Gastroesophageal sphincter (tissue), 4 donors: ENCODE results near the gene MINDY4. TPM values are rescaled to one million over a fixed set of nuclear protein-coding genes. Genes with fewer than 3 reads are reported as not detected.
A peak's percentile ranks its signal among the peaks of the same experiment; 100 is the strongest.

Experiments used
- ATAC-seq: fragments of 150-250 bp; one replicate; pipeline ENCODE4 v1.9.1; 2016; ENCODE audit warnings: mild to moderate bottlenecking, moderate library complexity
- H3K27ac ChIP-seq, 4 donors: fragments of 200-600 bp; sonication (generic) in 3 of 4; 1 replicate in 3 of 4; 2 replicates in 1 of 4; pipeline ENCODE4 v1.5.1; 2016 to 2019
- H3K27me3 ChIP-seq: fragments of 200-600 bp; sonication (generic); one replicate; pipeline ENCODE4 v1.5.1; 2019
- H3K36me3 ChIP-seq, 2 donors: fragments of 200-600 bp; sonication (generic); one replicate each; pipeline ENCODE4 v1.5.1; 2019; ENCODE audit warnings: control low read depth in 1 of 2
- H3K4me1 ChIP-seq, 3 donors: fragments of 200-600 bp; sonication (generic); 1 replicate in 2 of 3; 2 replicates in 1 of 3; pipeline ENCODE4 v1.5.1; 2016 to 2019; ENCODE audit warnings: control low read depth in 2 of 3
- H3K4me3 ChIP-seq, 2 donors: fragments of 200-600 bp; sonication (generic); one replicate each; pipeline ENCODE4 v1.5.1; 2019; ENCODE audit warnings: mild to moderate bottlenecking in 1 of 2, moderate library complexity in 1 of 2
- H3K9me3 ChIP-seq, 3 donors: fragments of 200-600 bp; sonication (generic); one replicate each; pipeline ENCODE4 v1.5.1; 2017 to 2019; ENCODE audit warnings: control low read depth in 2 of 3
- EP300 ChIP-seq: sonication (generic); formaldehyde crosslinking; IDR thresholded peaks from one replicate; pipeline ENCODE4 v1.6.1; 2017; ENCODE audit warnings: antibody characterized with exemption, mild to moderate bottlenecking
- POLR2A ChIP-seq, 2 donors: fragments of 450-650 bp; IDR thresholded peaks; one replicate each; pipeline ENCODE4 v1.6.1; 2017; ENCODE audit warnings: antibody characterized with exemption in 2 of 2, mild to moderate bottlenecking in 2 of 2, moderate library complexity in 1 of 2
- POLR2AphosphoS5 ChIP-seq: sonication (generic); formaldehyde crosslinking; IDR thresholded peaks from one replicate; pipeline ENCODE4 v1.6.1; 2017; ENCODE audit warnings: antibody characterized with exemption
- WGBS, 2 donors: methylation state at CpG; one replicate each; pipeline ENCODE4 v1.1.5; 2018; ENCODE audit warnings: low coverage in 1 of 2; 5-methylcytosine and 5-hydroxymethylcytosine counted together
- total RNA-seq, 4 donors: library from RNA; depleted of rRNA; stranded (reverse); fragments of >200 nt; gene quantifications; one replicate each; pipeline ENCODE4 v1.1.0, GENCODE V29; 2016
- TF ChIP-seq, protein P1 (sequence below), 4 experiments: fragments of 200-600 bp in 2 of 4; fragments of 450-650 bp in 2 of 4; sonication (generic) in 1 of 4; IDR thresholded peaks; one replicate each; pipeline ENCODE4 v1.5.1; 2017 to 2019; ENCODE audit warnings: antibody characterized with exemption in 4 of 4, mild to moderate bottlenecking in 2 of 4, moderate library complexity in 2 of 4

Gene MINDY4
- total RNA-seq, 4 donors from 2014 or later = 5.6 to 31.8 (median 20.4) TPM

DNA sequence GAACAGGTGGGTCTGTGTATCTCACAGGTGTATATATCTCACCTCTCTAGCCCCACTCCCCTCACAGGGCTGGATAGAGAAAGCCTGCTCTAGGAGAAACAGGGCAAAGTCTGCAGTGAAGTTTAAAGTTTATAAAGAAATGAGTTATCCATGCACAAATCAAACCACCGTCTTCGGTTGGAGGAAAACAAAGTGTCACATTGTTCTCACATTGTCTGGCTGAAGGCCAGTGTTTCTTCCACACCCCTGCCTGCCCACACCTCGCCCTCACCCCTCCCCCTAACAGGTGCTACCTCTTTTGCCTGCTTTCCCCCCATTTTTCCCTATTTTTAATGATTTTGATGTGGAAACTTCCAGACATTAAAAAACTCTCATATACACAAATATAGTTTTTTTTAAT lies 166.2 kb downstream of the MINDY4 start:
- ATAC-seq = no peak
- no peak for TF ChIP-seq EP300
- TF ChIP-seq, protein P1, sequence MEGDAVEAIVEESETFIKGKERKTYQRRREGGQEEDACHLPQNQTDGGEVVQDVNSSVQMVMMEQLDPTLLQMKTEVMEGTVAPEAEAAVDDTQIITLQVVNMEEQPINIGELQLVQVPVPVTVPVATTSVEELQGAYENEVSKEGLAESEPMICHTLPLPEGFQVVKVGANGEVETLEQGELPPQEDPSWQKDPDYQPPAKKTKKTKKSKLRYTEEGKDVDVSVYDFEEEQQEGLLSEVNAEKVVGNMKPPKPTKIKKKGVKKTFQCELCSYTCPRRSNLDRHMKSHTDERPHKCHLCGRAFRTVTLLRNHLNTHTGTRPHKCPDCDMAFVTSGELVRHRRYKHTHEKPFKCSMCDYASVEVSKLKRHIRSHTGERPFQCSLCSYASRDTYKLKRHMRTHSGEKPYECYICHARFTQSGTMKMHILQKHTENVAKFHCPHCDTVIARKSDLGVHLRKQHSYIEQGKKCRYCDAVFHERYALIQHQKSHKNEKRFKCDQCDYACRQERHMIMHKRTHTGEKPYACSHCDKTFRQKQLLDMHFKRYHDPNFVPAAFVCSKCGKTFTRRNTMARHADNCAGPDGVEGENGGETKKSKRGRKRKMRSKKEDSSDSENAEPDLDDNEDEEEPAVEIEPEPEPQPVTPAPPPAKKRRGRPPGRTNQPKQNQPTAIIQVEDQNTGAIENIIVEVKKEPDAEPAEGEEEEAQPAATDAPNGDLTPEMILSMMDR (IDR thresholded peaks at IDR 0.05) = no peak
- no peak for TF ChIP-seq POLR2A (IDR thresholded peaks at IDR 0.05)
- TF ChIP-seq POLR2AphosphoS5 = no peak
- WGBS, 2 donors = 55 to 59% methylated on average over 3 of the region's 3 CpGs

DNA sequence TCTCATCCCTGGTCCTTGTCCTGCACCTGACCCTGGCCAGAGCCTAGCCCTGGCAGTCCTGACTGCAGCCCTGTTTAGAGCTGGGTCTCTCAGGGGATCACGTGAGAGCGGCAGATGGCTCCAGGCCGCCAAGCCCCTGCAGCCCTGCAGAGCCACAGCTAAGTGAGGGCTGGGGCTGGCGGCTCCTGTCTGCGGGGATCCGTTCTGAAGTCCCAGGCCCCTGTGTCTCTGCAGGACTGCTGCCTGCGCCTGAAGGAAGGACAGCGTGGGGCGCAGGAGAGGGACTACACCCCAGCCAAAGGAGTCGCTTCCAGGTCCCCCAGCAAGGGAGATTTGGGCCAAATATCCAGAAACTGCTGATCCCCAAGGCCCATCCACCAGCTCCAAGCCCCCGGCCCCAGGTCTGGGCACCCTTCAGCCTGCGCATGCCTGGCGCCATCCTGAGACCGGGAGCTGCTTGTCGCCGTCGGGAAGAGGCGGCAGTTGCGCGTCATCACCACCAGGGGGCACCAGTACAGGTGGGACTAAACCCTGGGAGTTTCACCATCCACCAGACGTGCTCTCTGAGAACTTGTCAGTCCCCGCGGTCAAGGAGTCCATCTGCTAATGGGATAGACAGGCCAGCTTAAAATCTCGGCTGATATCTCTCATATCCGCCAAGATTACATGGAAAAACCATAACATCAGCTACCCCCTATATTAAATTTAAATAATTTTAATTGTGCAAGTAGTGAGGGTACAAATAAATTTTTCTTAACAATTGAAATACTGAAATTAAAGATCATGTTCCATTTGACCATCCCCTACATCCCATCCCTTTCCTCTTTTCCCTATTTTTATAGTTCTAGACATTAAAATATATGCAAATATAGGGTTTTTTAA lies 167.5 kb downstream of the MINDY4 start:
- TF ChIP-seq POLR2AphosphoS5 (no peak), POLR2A (IDR thresholded peaks at IDR 0.05) (no peak), EP300 (no peak)
- TF ChIP-seq, protein P1 (IDR thresholded peaks at IDR 0.05) = peak; percentile 83 to 97 (median 93)
- Histone ChIP-seq H3K36me3 (no peaks in the 10 kb centered on the region), H3K4me3 (no peak overlapping the region), H3K4me1 (peaks cover 0 to 8% (median 0%) of the 10 kb centered on the region in 3 donors), H3K27ac (no peak overlapping the region), H3K9me3 (no peaks in the 10 kb centered on the region), H3K27me3 (peaks cover 3% of the 10 kb centered on the region)
- ATAC-seq = peak; percentile 80
- 8% methylated on average over 5 of the region's 25 CpGs for WGBS, 2 donors

More for the DNA sequence above, 166.2 kb downstream of the MINDY4 start:
- no peak overlapping the region for H3K4me3 ChIP-seq
- peaks cover 3% of the 10 kb centered on the region for H3K27me3 ChIP-seq
- no peak overlapping the region for H3K27ac ChIP-seq
- no peaks in the 10 kb centered on the region for H3K9me3 ChIP-seq
- H3K4me1 ChIP-seq = peaks cover 0 to 8% (median 0%) of the 10 kb centered on the region in 3 donors
- H3K36me3 ChIP-seq = no peaks in the 10 kb centered on the region

DNA sequence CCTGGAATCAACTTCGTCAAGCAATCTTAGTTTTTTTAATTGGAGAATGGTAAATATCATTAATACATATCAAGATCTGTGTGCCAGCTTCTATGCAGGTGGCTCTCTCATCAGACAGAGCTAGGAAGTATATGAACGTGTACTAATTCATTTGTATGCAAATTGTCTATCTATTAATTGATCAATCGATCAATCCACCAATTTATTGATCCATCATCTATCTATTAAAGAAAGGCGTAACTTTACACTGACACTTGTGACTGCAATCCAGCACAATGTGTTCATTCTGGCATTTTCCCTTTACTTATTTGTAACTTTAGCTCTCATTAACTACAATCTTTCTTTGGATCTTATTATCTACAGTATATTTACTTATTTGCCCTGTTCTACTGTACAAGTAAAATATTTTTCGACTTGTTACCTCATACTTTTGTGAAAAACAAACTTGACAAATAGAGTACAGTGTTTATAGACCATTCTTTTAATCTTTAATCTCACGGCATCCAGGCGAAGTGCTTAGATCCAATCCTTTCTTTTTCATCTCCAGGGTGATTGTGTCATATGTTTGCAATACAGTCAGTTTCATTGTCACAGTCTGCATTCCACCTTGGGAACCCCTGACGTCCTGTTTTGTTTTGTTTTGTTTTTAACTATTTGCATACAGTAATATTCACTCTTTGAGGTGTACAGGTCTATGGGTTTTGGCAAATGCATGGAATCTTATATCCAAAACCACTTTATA lies 170.5 kb downstream of the MINDY4 start:
- peaks cover 3% of the 10 kb centered on the region for H3K27me3 ChIP-seq
- H3K9me3 ChIP-seq = peaks cover 0 to 14% (median 0%) of the 10 kb centered on the region in 3 donors
- ATAC-seq = no peak
- H3K36me3 ChIP-seq = no peaks in the 10 kb centered on the region
- TF ChIP-seq EP300 (no peak), POLR2AphosphoS5 (no peak), POLR2A (IDR thresholded peaks at IDR 0.05) (no peak)
- TF ChIP-seq, protein P1 (IDR thresholded peaks at IDR 0.05) = no peak
- H3K27ac ChIP-seq = no peak overlapping the region
- 61 to 65% methylated on average over 8 of the region's 8 CpGs for WGBS, 2 donors
- H3K4me3 ChIP-seq = no peak overlapping the region
- peaks cover 0 to 8% (median 0%) of the 10 kb centered on the region in 3 donors for H3K4me1 ChIP-seq

Other genes with a start within 250 kb of the MINDY4 start
- 10 to 100 TPM; 44.7 to 81.9 (median 49.7) TPM for gene GARS1, start 176.5 kb upstream of the MINDY4 start, total RNA-seq
- under 1 TPM in 3 of 4 donors, not detected in 1; 0.15 to 0.77 (median 0.47) TPM for gene CRHR2, start 89.0 kb upstream of the MINDY4 start, total RNA-seq
- 100 to 1,000 TPM; 115 to 212 (median 131) TPM for gene INMT, start 19.3 kb upstream of the MINDY4 start, total RNA-seq
- 100 to 1,000 TPM; 439 to 589 (median 503) TPM for gene AQP1, start 140.4 kb downstream of the MINDY4 start, total RNA-seq
- gene GHRHR, start 192.5 kb downstream of the MINDY4 start, total RNA-seq = not detected